UCSD-AML1 (cell line): ENCODE data around the gene CENPK.
"Not testable (repeated sequence)": the region's sequence is repeated elsewhere in the genome, so short reads cannot be mapped to it uniquely, and the experiment has no call there.

Experiments
- DNase-seq: peaks from one replicate; lab custom pipeline; 2025; ENCODE audit not compliant: unreplicated experiment; lab: John Stamatoyannopoulos, UW

The CENPK gene, protein sequence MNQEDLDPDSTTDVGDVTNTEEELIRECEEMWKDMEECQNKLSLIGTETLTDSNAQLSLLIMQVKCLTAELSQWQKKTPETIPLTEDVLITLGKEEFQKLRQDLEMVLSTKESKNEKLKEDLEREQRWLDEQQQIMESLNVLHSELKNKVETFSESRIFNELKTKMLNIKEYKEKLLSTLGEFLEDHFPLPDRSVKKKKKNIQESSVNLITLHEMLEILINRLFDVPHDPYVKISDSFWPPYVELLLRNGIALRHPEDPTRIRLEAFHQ

GRCh38 chr5:65562731-65563701 is at the start of gene CENPK, which contains the start of gene PPWD1:
Gene CENPK (minus strand): TSS chr5:65563168. CDS start chr5:65554907, 8,261 bp downstream.
Gene PPWD1 (plus strand): TSS chr5:65563296. CDS start chr5:65563311, 15 bp downstream.
- DNase-seq, result peak; percentile 94

DNA sequence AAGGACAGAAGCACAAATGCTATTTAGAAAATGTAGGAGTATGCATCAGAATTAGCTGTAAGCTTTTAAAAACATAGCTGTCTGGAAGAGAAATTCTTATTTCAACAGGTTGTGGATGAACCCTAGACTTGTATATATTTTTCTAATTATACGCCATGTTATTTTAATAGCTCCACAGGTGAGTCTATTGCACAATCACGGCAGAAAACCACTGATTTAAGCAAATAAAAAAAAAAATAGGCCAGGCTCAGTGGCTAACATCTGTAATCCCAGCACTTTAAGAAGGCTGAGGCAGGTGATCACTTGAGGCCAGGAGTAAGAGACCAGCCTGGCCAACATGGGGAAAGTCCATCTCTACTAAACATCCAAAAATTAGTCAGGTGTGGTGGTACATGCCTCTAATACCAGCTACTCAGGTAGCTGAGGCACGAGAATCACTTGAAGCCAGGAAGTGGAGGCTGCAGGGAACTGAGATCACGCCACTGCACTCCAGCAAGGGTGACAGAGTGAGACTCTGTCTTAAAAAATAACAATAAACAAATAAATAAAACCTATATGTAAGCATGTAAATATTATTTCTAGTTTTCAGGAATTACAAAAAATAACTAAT is 49.4 kb upstream of the CENPK start:
- no peak for DNase-seq

- no peak for DNase-seq
These were observed 48.6 kb upstream of the CENPK start for GRCh38 chr5:65611524-65611923.

GRCh38 chr5:65601761-65602160 is 38.8 kb upstream of the CENPK start:
- DNase-seq, result not testable (repeated sequence)

GRCh38 chr5:65588694-65589093 is 25.7 kb upstream of the CENPK start:
- DNase-seq, result no peak

GRCh38 chr5:65577141-65577540 is 14.2 kb upstream of the CENPK start:
- no peak for DNase-seq

DNA sequence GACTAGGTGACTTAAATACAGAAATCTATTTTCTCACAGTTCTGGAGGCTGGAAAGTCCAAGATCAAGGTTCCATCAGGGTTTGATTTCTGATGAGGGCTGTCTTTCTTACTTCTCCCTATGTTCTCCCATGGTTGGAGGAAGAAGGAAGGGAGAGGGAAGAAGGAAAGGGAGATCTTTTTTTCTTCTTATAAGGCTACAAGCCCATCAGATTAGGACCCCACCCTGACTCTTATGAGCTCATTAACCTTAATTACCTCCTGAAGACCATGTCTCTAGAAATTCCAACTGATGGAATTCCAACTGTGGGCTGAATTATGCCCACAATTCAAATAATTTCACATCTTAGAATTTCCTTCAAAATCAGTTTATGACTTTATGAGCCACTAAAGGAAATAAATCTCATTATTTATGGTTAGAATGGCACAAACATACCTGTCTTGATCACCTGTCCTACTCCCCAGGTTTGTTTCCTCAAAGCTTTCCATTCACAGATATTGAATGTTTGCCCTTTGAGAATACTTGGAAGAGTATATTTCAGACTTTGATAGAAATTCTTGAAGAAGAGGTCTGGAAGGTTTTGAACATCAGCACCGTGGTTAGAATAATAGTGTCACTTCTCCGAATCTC is 7.7 kb upstream of the CENPK start:
- no peak for DNase-seq

GRCh38 chr5:65566505-65566904 is 3.5 kb upstream of the CENPK start:
- no peak for DNase-seq

- no peak for DNase-seq
These were observed 809 bp upstream of the CENPK start for GRCh38 chr5:65563777-65564176.

DNA sequence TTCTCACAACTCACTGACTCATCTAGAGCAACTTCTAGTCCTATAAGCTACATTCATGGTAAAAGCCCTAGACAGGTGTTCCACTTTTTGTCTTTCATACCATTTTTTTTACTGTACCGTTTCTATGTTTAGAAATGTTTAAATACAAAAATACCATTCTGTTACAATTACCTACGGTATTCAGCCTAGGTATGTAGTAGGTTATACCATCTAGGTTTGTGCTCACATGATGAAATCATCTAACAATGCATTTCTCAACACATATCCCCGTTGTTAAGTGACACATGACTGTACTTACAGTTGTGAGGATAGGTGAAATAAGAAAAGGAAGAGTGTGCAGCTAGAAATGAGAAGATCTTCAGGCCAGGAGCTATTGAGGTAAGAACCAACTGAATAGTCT is 6.2 kb downstream of the CENPK start:
- DNase-seq, result no peak

- no peak for DNase-seq
These were observed 6.8 kb downstream of the CENPK start for GRCh38 chr5:65556181-65556580.

DNA sequence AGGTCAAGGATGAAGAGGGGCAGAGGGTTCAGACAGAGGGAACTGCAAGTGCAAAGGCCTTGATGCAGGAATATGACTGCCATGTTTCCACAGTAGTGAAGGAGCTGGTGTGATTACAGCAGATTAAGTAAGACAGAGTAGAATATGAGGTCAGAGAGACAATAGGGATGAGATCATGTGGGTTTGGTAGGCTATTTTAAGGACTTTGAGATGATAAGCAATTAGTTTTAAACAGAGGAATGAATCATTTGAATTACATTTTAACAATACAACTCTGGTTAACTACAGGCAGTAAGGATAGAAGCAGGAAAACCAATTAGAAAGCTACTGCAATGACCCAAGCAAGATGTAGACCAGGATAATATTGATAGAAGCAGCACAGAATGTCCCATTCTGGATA is 7.7 kb downstream of the CENPK start:
- no peak for DNase-seq

GRCh38 chr5:65553941-65554340 is 9.0 kb downstream of the CENPK start:
- DNase-seq, result no peak

GRCh38 chr5:65548281-65548680 is 14.7 kb downstream of the CENPK start:
- DNase-seq, result no peak

DNA sequence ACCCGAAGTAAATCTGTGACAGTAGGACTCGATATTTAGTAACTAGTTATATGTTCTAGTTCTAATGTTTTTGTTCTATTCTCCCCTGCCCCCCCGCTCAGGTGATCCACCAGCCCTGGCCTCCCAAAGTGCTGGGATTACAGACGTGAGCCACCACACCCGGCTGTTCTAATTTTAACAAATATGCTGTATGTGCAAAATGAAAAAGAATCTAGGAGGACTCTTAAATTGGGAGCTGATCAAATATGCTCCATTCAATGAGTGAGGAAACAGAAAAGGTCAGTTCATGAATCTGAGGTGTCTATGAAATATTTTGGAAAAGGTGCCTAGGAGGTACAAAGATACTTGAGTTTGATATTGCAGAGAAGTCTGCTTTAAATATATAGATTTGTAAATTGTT is 16.8 kb downstream of the CENPK start:
- DNase-seq, result no peak

DNA sequence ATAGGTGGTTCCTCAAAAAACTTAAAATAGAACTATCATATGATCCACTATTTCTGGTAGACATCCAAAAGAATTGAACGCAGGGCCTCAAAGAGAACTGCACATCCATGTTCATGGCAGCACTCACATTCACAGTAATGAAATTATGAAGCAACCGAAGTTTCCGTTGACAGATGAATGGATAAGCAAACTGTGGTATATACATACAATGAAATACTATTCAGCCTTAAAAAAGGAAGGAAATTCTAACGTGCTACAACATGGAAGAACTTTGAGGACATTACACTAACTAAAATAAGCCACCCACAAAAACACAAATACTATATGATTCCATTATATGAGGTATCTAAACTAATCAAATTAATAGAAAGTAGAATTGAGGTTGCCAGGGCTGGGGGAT is 18.5 kb downstream of the CENPK start:
- DNase-seq, result no peak

DNA sequence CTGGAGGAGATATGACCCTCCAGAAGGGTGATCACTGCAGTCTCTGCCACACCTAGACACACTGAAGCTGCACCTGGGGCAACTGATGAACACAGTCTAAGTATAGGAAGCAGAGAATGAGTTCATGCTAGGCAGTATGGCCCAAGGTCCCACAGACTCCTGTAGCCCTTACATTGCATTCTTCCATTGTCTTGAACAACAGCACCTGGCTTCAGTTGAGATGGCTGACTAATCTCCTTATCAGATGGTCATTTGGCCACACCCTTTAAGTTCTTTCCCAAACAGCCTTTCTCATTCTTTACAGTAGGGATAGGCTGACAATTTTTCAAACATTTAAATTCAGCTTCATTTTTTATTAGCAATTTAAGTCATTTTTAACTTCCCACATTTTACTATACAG is 23.1 kb downstream of the CENPK start:
- DNase-seq, result no peak

- DNase-seq, result no peak
These were observed 27.4 kb downstream of the CENPK start for GRCh38 chr5:65535529-65535987.

GRCh38 chr5:65530904-65531303 is 32.1 kb downstream of the CENPK start:
- no peak for DNase-seq

GRCh38 chr5:65525726-65526125 is 37.2 kb downstream of the CENPK start:
- no peak for DNase-seq
